Smooth muscle cell of bladder (primary cell): ENCODE results near the gene CXCL3. TPM values are rescaled to one million over a fixed set of nuclear protein-coding genes. Genes with fewer than 3 reads are reported as not detected.

Source experiments
- total RNA-seq: library from RNA; depleted of rRNA; stranded (reverse); fragments of >200 nt; gene quantifications from 2 replicates; pipeline ENCODE4 v1.2.3, GENCODE V29; 2014

CXCL3 gene
- total RNA-seq: 4.0 and 18.5 TPM in 2 replicates

GRCh38 chr4:74038425-74039314 lies at the start of gene CXCL3:
TSS of gene CXCL3 (minus strand) at chr4:74038689. CDS start at chr4:74038611, 78 bp downstream.

DNA sequence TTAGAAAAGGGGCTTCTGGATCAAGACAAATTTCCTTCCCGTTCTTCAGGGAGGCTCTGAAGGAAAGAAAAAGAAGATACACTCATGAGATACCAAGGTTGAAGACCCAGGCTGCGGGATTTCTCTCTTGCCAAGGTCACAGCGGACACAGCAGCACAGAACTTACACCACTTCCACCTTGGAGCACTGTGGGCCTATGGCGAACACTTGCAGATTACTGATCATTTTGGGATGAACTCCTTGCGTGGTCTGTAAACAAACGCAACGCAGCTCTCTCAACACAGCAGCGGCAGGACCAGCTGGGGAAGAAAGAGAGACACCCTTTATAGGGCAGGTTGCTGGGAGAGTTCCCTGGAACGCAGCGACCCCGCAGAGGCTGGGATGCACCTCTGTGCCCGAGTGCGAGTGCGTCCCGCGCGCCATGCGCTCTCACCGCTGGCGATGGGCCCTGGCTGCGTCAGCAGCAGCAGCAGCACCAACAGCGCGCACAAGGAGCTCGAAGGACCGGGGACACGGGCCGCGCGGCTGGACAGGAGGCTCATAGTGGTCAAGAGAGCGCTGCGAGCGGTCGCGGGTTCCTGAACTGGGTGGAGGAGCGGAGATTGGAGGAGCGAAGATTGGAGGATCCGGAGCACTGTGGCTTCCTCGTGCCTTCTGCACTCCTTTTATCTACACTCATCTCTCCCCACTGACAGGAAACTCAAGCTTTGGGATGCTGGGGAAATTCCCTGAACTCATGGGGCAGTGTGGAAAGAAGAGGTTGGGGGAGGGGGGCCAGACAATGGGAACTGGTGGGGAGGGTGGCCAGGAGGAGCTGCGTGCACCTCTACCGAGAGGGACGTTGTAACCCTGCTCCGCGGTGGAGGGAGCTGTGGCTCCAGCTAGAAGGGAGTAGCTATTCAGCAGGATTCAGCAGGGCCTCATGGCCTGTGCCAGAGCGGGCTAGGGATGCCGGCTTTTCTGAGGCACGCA lies 40.2 kb downstream of the CXCL3 start, which contains the start of gene CXCL5:
Gene CXCL5 (minus strand): TSS at position 638 of the 972 bp plus-strand sequence. CDS start 96 bp downstream, at position 542.

GRCh38 chr4:73988061-73988460 lies 50.4 kb downstream of the CXCL3 start, which contains the start of gene PPBP:
TSS of gene PPBP (minus strand) at chr4:73988190. CDS start at chr4:73988103, 87 bp downstream.

Other genes starting within 250 kb of the CXCL3 start
- 32.7 and 66.7 TPM in 2 replicates for gene CXCL6, start 202.0 kb downstream of the CXCL3 start, total RNA-seq
- gene PF4V1, start 185.4 kb downstream of the CXCL3 start, total RNA-seq: 51.0 and 75.8 TPM in 2 replicates
- 70.6 and 232 TPM in 2 replicates for gene CXCL1, start 169.3 kb downstream of the CXCL3 start, total RNA-seq
- 0.85 and 1.4 TPM in 2 replicates for gene PF4, start 56.7 kb downstream of the CXCL3 start, total RNA-seq
- gene PPBP, start 50.5 kb downstream of the CXCL3 start, total RNA-seq: 0.09 TPM in 1 of 2 replicates, not detected in the other
- gene CXCL5, start 40.0 kb downstream of the CXCL3 start, total RNA-seq: 14.0 and 21.0 TPM in 2 replicates
- 6.2 and 18.2 TPM in 2 replicates for gene CXCL2, start 60.5 kb upstream of the CXCL3 start, total RNA-seq
- gene MTHFD2L, start 119.4 kb upstream of the CXCL3 start, total RNA-seq: 9.2 and 15.0 TPM in 2 replicates